Skin of body (tissue), 2 donors: Measurements from ENCODE around the gene CHST8. TPM values are rescaled to one million over a fixed set of nuclear protein-coding genes. Genes with fewer than 3 reads are reported as not detected.
"Not testable (repeated sequence)": the region's sequence is repeated elsewhere in the genome, so short reads cannot be mapped to it uniquely, and the experiment has no call there.

Experiments used
- DNase-seq: peaks from one replicate; lab custom pipeline; 2025; lab: John Stamatoyannopoulos, UW
- total RNA-seq: library from RNA; depleted of rRNA; stranded (reverse); fragments of >200 nt; gene quantifications from one replicate; pipeline ENCODE4 v1.2.3, GENCODE V29; 2014

The CHST8 gene
- total RNA-seq, 1 donor from 2014 or later = 0.39 TPM

- DNase-seq = not testable (repeated sequence)
Observed at GRCh38 chr19:33618363-33618762, 3.4 kb upstream of the CHST8 start.

- DNase-seq = no peak
Observed at GRCh38 chr19:33618884-33619283, 2.9 kb upstream of the CHST8 start.

GRCh38 chr19:33620611-33621010 is 1.1 kb upstream of the CHST8 start:
- no peak for DNase-seq

GRCh38 chr19:33621065-33621785 is 528 bp upstream of the CHST8 start:
- no peak for DNase-seq

- no peak for DNase-seq
Observed at GRCh38 chr19:33622505-33622808, 704 bp downstream of the CHST8 start.

GRCh38 chr19:33622809-33623511 is 1.2 kb downstream of the CHST8 start:
- DNase-seq = no peak

GRCh38 chr19:33624586-33624985 is 2.8 kb downstream of the CHST8 start:
- no peak for DNase-seq

GRCh38 chr19:33627526-33627925 is 5.8 kb downstream of the CHST8 start:
- no peak for DNase-seq

- no peak for DNase-seq
Observed at GRCh38 chr19:33627962-33628839, 6.4 kb downstream of the CHST8 start.

GRCh38 chr19:33628921-33629825 is 7.4 kb downstream of the CHST8 start:
- DNase-seq = no peak

- no peak for DNase-seq
Observed at GRCh38 chr19:33629826-33630375, 8.1 kb downstream of the CHST8 start.

GRCh38 chr19:33630880-33631608 is 9.3 kb downstream of the CHST8 start:
- no peak for DNase-seq

GRCh38 chr19:33631609-33631973 is 9.8 kb downstream of the CHST8 start:
- DNase-seq = no peak

GRCh38 chr19:33634361-33635091 is 12.8 kb downstream of the CHST8 start:
- no peak for DNase-seq

GRCh38 chr19:33638167-33639034 is 16.6 kb downstream of the CHST8 start:
- no peak for DNase-seq

GRCh38 chr19:33639035-33639681 is 17.4 kb downstream of the CHST8 start:
- no peak for DNase-seq

- DNase-seq = no peak
Observed at GRCh38 chr19:33640773-33641172, 19.0 kb downstream of the CHST8 start.

- no peak for DNase-seq
Observed at GRCh38 chr19:33641261-33641660, 19.5 kb downstream of the CHST8 start.
